GM12878 (cell line): ENCODE results near the gene NLGN1. TPM values are rescaled to one million over a fixed set of nuclear protein-coding genes. Genes with fewer than 3 reads are reported as not detected.

ENCODE experiments used
- ATAC-seq: fragments of 200-7000 bp; cut with Tn5 transposase; 3 replicates; pipeline ENCODE4 v1.9.1; 2020; ENCODE audit warnings: mild to moderate bottlenecking, moderate library complexity
- BruUV-seq: library from RNA; stranded (reverse); fragments of 400-500 nt; replicated peaks from 2 replicates; lab custom pipeline; 2021; lab: Mats Ljungman, UMichigan
- CTCF ChIA-PET: fragments of 300-600 bp; sonication (Branson Sonifier 250); formaldehyde crosslinking; extraction: SDS; loops from one replicate; lab custom pipeline; 2021; ENCODE audit warnings: inconsistent platforms; lab: Yijun Ruan, JAX
- POLR2A ChIA-PET: fragments of 350-600 bp; formaldehyde crosslinking; extraction: SDS; loops from one replicate; lab custom pipeline; 2021; ENCODE audit warnings: inconsistent platforms; lab: Charles Lee
- RAD21 ChIA-PET: fragments of 300-600 bp; sonication (Branson Sonifier 250); formaldehyde crosslinking; loops from one replicate; lab custom pipeline; 2023; ENCODE audit warnings: antibody characterized with exemption; ENCODE audit not compliant: unreplicated experiment; lab: Charles Lee
- SMC1A ChIA-PET: fragments of 300-600 bp; sonication (Branson Sonifier 250); formaldehyde crosslinking; loops from one replicate; lab custom pipeline; 2023; ENCODE audit not compliant: unreplicated experiment, uncharacterized antibody; lab: Charles Lee
- DNase-seq: peaks from one replicate; pipeline ENCODE4 v3.0.0-alpha.2; 2011; ENCODE audit warnings: low read depth, low spot score
- FAIRE-seq: peaks from 3 replicates; lab custom pipeline; 2011; peaks lifted over from hg19 to GRCh38; lab: Jason Lieb, UNC
- H2AFZ ChIP-seq: 2 replicates; pipeline ENCODE4 v1.6.0; 2011; ENCODE audit warnings: low read depth, low read length, control low read depth; ENCODE audit not compliant: control insufficient read depth
- H3K27ac ChIP-seq: 2 replicates; pipeline ENCODE4 v1.5.1; 2011; ENCODE audit warnings: control low read depth; ENCODE audit not compliant: control insufficient read depth, insufficient read depth
- H3K27me3 ChIP-seq, 2 experiments: replicated peaks in 1 of 2; 2 replicates each; pipeline versions ENCODE4 v1.6.0 to v1.6.1; 2011; ENCODE audit warnings: low read length in 1 of 2; ENCODE audit not compliant: control insufficient read depth in 2 of 2, insufficient read depth in 2 of 2
- H3K36me3 ChIP-seq, 2 experiments: 2 replicates each; pipeline ENCODE4 v1.5.1; 2011; ENCODE audit warnings: low read length in 1 of 2; ENCODE audit not compliant: control insufficient read depth in 2 of 2, insufficient read depth in 2 of 2
- H3K4me1 ChIP-seq: 2 replicates; pipeline ENCODE4 v1.6.1; 2011; ENCODE audit warnings: mild to moderate bottlenecking, low read length, moderate library complexity, mixed read lengths; ENCODE audit not compliant: control insufficient read depth, insufficient read depth
- H3K4me2 ChIP-seq: 2 replicates; pipeline ENCODE4 v1.6.0; 2011; ENCODE audit warnings: control low read depth; ENCODE audit not compliant: control insufficient read depth, insufficient read depth
- H3K4me3 ChIP-seq: fragments of 200-600 bp; sonication (generic); 2 replicates; pipeline ENCODE4 v1.5.1; 2016
- H3K79me2 ChIP-seq: 2 replicates; pipeline ENCODE4 v1.6.0; 2011; ENCODE audit warnings: low read length; ENCODE audit not compliant: control insufficient read depth, insufficient read depth
- H3K9ac ChIP-seq: 2 replicates; pipeline ENCODE4 v1.8.0; 2011; ENCODE audit warnings: low read length, control low read depth, mixed read lengths; ENCODE audit not compliant: control insufficient read depth, insufficient read depth
- H3K9me3 ChIP-seq: replicated peaks from 3 replicates; pipeline ENCODE4 v1.5.1; 2011; ENCODE audit warnings: mild to moderate bottlenecking, low read length; ENCODE audit not compliant: control insufficient read depth, insufficient read depth
- H4K20me1 ChIP-seq: 2 replicates; pipeline ENCODE4 v1.6.0; 2011; ENCODE audit not compliant: control insufficient read depth, insufficient read depth
- ASH2L ChIP-seq: fragments of 300-600, 200-600 bp; sonication (generic); IDR thresholded peaks from 2 replicates; pipeline ENCODE4 v1.6.1; 2017; ENCODE audit warnings: low read depth, mild to moderate bottlenecking, borderline replicate concordance
- BACH1 ChIP-seq: fragments of 450-650 bp; IDR thresholded peaks from 2 replicates; pipeline ENCODE4 v1.6.1; 2017; ENCODE audit warnings: mild to moderate bottlenecking, borderline replicate concordance
- CHD2 ChIP-seq: IDR thresholded peaks from 2 replicates; pipeline ENCODE4 v1.6.1; 2011; ENCODE audit warnings: low read depth, low read length, improper control_type of control experiment, borderline replicate concordance
- ESRRA ChIP-seq: IDR thresholded peaks from 2 replicates; pipeline ENCODE4 v1.6.1; 2012; ENCODE audit warnings: mild to moderate bottlenecking, low read length, improper control_type of control experiment
- HDAC2 ChIP-seq: fragments of 200-600 bp; sonication (generic); IDR thresholded peaks from 2 replicates; pipeline ENCODE4 v1.6.1; 2017
- IKZF1 ChIP-seq: fragments of 450-650 bp; conservative IDR thresholded peaks from 2 replicates; pipeline ENCODE4 v1.6.1; 2017; ENCODE audit warnings: antibody characterized with exemption, mild to moderate bottlenecking
- KLF5 ChIP-seq: fragments of 450-650 bp; IDR thresholded peaks from 2 replicates; pipeline ENCODE4 v1.6.1; 2014; ENCODE audit warnings: mild to moderate bottlenecking; ENCODE audit not compliant: partially characterized antibody
- NR2F1 ChIP-seq: fragments of 450-650 bp; conservative IDR thresholded peaks from 2 replicates; pipeline ENCODE4 v1.6.1; 2017; ENCODE audit warnings: mild to moderate bottlenecking
- SIX5 ChIP-seq: IDR thresholded peaks from 2 replicates; pipeline ENCODE4 v1.6.1; 2011; ENCODE audit warnings: mild to moderate bottlenecking, low read depth, low read length, moderate library complexity; ENCODE audit not compliant: severe bottlenecking
- SP1 ChIP-seq: IDR thresholded peaks from one replicate; pipeline ENCODE4 v1.6.1; 2011; ENCODE audit warnings: low read depth, low read length
- SRF ChIP-seq, 2 experiments: IDR thresholded peaks; 2 replicates each; pipeline ENCODE4 v1.6.1; 2011; ENCODE audit warnings: low read depth in 2 of 2, low read length in 2 of 2, mild to moderate bottlenecking in 1 of 2, moderate library complexity in 1 of 2
- STAT3 ChIP-seq: IDR thresholded peaks from 2 replicates; pipeline ENCODE4 v1.6.1; 2011; ENCODE audit warnings: low read depth, low read length, improper control_type of control experiment
- YY1 ChIP-seq: IDR thresholded peaks from 2 replicates; pipeline ENCODE4 v1.6.1; 2011; ENCODE audit warnings: low read depth, mild to moderate bottlenecking, low read length
- ZNF207 ChIP-seq: fragments of 450-650 bp; IDR thresholded peaks from 2 replicates; pipeline ENCODE4 v1.6.1; 2014; ENCODE audit warnings: antibody characterized with exemption, mild to moderate bottlenecking, borderline replicate concordance
- ZNF217 ChIP-seq: fragments of 450-650 bp; IDR thresholded peaks from 2 replicates; pipeline ENCODE4 v1.6.1; 2017; ENCODE audit warnings: antibody characterized with exemption, mild to moderate bottlenecking
- WGBS: methylation state at CpG from one replicate; pipeline ENCODE4 v1.1.6; 2016; ENCODE audit warnings: low lambda C conversion rate; ENCODE audit not compliant: insufficient replicate concordance, insufficient coverage; ENCODE audit errors: missing lambda C conversion rate; 5-methylcytosine and 5-hydroxymethylcytosine counted together
- in situ Hi-C: fragments of 300-500 bp; cut with MboI; formaldehyde crosslinking; loops from 9 replicates; pipeline ENCODE4 v1.14.3; 2018; ENCODE audit warnings: mixed read lengths
- intact Hi-C: fragments of 100-400 bp; cut with micrococcal nuclease; formaldehyde crosslinking; loops from one replicate; pipeline ENCODE4 v1.14.2; 2022; ENCODE audit not compliant: unreplicated experiment
- polyA plus RNA-seq, 11 experiments: library from polyadenylated mRNA; depleted of rRNA in 4 of 11; unstranded in 6 of 11; stranded (reverse) in 5 of 11; fragments of >200 nt; fragmentation: Nextera tagmentation in 4 of 11; fragmentation: Illumina TruSeq in 1 of 11; extraction: Ambion mirVana in 4 of 11; extraction: Trizol in 1 of 11; gene quantifications; 1 replicate in 1 of 11; 2 replicates in 10 of 11; pipeline versions ENCODE4 v1.2.1 to v1.2.3, GENCODE V29; 2011 to 2016; ENCODE audit warnings: inconsistent platforms in 2 of 11, missing spikeins in 2 of 11, low read depth in 1 of 11
- total RNA-seq, 4 experiments: library from RNA; depleted of rRNA in 3 of 4; stranded (reverse); fragments of >200 nt in 3 of 4; fragmentation: Illumina TruSeq in 1 of 4; extraction: Trizol in 1 of 4; gene quantifications; 2 replicates each; pipeline versions ENCODE4 v1.2.1 to v1.2.3, GENCODE V29; 2013 to 2021
- TF ChIP-seq, protein P1 (sequence below): IDR thresholded peaks from 2 replicates; pipeline ENCODE4 v1.6.1; 2011; ENCODE audit warnings: mild to moderate bottlenecking, low read depth, low read length, moderate library complexity; ENCODE audit not compliant: insufficient replicate concordance
- TF ChIP-seq, protein P2 (sequence below): IDR thresholded peaks from 2 replicates; pipeline ENCODE4 v1.6.1; 2012; ENCODE audit warnings: low read depth, low read length, improper control_type of control experiment

NLGN1 gene
- total and polyA plus RNA-seq, 10 of the 15 experiments (the other 5 are each of a cell fraction or from before 2014, with no cell fraction given): not detected

GRCh38 chr3:173568623-173569022 is 171.1 kb downstream of the NLGN1 start:
- no TSS peak for BruUV-seq
- H3K27ac ChIP-seq: no peak overlapping the region
- H3K27me3 ChIP-seq: no peaks in the 10 kb centered on the region
- no peak overlapping the region for H3K4me3 ChIP-seq
- ChIA-PET CTCF (no interaction called here), SMC1A (no interaction called here), RAD21 (no interaction called here), POLR2A (no interaction called here)
- H3K36me3 ChIP-seq: no peaks in the 10 kb centered on the region
- DNase-seq (no peak), ATAC-seq (no peak), FAIRE-seq (no peak)
- H3K9me3 ChIP-seq: no peaks in the 10 kb centered on the region
- intact Hi-C loops (no loop called here), in situ Hi-C loops (no loop called here)
- WGBS: 41% methylated on average over 14 of the region's 14 CpGs
- H3K9ac ChIP-seq: no peak overlapping the region
- no peaks in the 10 kb centered on the region for H3K79me2 ChIP-seq
- H3K4me2 ChIP-seq: no peak overlapping the region
- no peak overlapping the region for H2AFZ ChIP-seq
- H4K20me1 ChIP-seq: no peaks in the 10 kb centered on the region
- TF ChIP-seq NR2F1 (no peak), SRF (IDR thresholded peaks at IDR 0.05; ENCODE audit: low read depth in 2 of 2, low read length in 2 of 2) (no peak), CHD2 (no peak), ESRRA (no peak), STAT3 (no peak), SP1 (no peak), SIX5 (no peak), KLF5 (no peak), HDAC2 (no peak), ASH2L (no peak)
- TF ChIP-seq, all 136 proteins: peak for 0
- no peaks in the 10 kb centered on the region for H3K4me1 ChIP-seq

DNA sequence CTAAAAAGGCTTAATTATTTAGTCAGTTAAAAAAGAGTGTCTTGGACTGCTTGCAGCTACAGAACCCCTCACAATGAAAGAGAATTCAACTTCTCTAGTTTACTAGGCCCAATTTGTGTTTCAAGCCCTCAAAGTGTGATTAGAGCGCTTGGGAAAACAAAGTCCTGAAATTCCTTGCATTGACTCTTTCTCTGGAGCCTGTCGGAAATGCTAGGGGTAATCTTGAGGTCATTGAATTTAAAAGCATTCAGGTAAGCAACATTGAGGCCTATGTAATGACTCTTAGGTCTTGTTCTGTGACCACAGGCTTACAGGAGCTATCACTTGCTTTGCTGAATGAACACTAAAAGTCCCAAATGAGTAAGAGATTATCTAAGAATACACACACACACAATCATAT is 186.0 kb downstream of the NLGN1 start:
- Histone ChIP-seq H3K9ac (no peak overlapping the region), H4K20me1 (no peaks in the 10 kb centered on the region), H2AFZ (no peak overlapping the region), H3K27me3 (peaks cover 0 to 2% of the 10 kb centered on the region in 2 experiments; a peak in 2 of 4 replicates), H3K4me2 (no peak overlapping the region), H3K36me3 (no peaks in the 10 kb centered on the region), H3K79me2 (no peaks in the 10 kb centered on the region), H3K4me1 (no peaks in the 10 kb centered on the region), H3K4me3 (no peak overlapping the region), H3K9me3 (no peaks in the 10 kb centered on the region), H3K27ac (no peak overlapping the region)
- CTCF ChIA-PET: interaction anchor here (0.6 kb wide), 1 partner anchor 1555 kb away, joined by 5 read pairs; no protein-coding TSS in a partner anchor
- DNase-seq: no peak
- RAD21 ChIA-PET: no interaction called here
- SMC1A ChIA-PET: no interaction called here
- intact Hi-C loops (no loop called here), in situ Hi-C loops (no loop called here)
- POLR2A ChIA-PET: no interaction called here
- WGBS: 28% methylated on average over 2 of the region's 2 CpGs
- ATAC-seq: no peak
- no TSS peak for BruUV-seq
- no peak for FAIRE-seq
- TF ChIP-seq IKZF1 (no peak), BACH1 (no peak), ZNF217 (no peak), YY1 (no peak), ZNF207 (no peak)
- TF ChIP-seq, protein P1, sequence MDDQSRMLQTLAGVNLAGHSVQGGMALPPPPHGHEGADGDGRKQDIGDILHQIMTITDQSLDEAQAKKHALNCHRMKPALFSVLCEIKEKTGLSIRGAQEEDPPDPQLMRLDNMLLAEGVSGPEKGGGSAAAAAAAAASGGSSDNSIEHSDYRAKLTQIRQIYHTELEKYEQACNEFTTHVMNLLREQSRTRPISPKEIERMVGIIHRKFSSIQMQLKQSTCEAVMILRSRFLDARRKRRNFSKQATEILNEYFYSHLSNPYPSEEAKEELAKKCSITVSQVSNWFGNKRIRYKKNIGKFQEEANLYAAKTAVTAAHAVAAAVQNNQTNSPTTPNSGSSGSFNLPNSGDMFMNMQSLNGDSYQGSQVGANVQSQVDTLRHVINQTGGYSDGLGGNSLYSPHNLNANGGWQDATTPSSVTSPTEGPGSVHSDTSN: no peak
- TF ChIP-seq, protein P2, sequence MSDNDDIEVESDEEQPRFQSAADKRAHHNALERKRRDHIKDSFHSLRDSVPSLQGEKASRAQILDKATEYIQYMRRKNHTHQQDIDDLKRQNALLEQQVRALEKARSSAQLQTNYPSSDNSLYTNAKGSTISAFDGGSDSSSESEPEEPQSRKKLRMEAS: no peak
